Brain microvascular endothelial cell (primary cell): ENCODE measurements around the gene ZDHHC3.
A peak's percentile ranks its signal among the peaks of the same experiment; 100 is the strongest.

Experiments
- DNase-seq: peaks from one replicate; pipeline ENCODE4 v3.0.0-alpha.2; 2020
- H3K27ac ChIP-seq: fragments of 250-450 bp; sonication (Bioruptor Pico); 2 replicates; pipeline ENCODE4 v1.5.1; 2020; ENCODE audit warnings: mild to moderate bottlenecking, moderate library complexity
- H3K27me3 ChIP-seq: fragments of 250-450 bp; sonication (Bioruptor Pico); replicated peaks from 2 replicates; pipeline ENCODE4 v1.5.1; 2020; ENCODE audit warnings: mild to moderate bottlenecking
- H3K36me3 ChIP-seq: fragments of 250-450 bp; sonication (Bioruptor Pico); replicated peaks from 2 replicates; pipeline ENCODE4 v1.5.1; 2020; ENCODE audit warnings: mild to moderate bottlenecking
- H3K4me3 ChIP-seq: 2 replicates; pipeline ENCODE4 v1.5.1; 2011; ENCODE audit warnings: low read depth, mild to moderate bottlenecking, control low read depth, low read length, moderate library complexity
- in situ Hi-C: cut with HindIII; loops from 2 replicates; pipeline ENCODE4 v1.10.0; 2017; ENCODE audit warnings: low sequenced_read_pairs, low pct_ligation_motif_present
- TF ChIP-seq, protein P1 (sequence below): IDR thresholded peaks from 2 replicates; pipeline ENCODE4 v1.5.1; 2011; ENCODE audit warnings: low read depth, mild to moderate bottlenecking, moderate library complexity, low read length, control low read depth, inconsistent platforms; ENCODE audit errors: missing control alignments

ZDHHC3 gene

GRCh38 chr3:44981751-44982150, 5.8 kb upstream of the ZDHHC3 start:
- no peaks in the 10 kb centered on the region for H3K27me3 ChIP-seq
- no peak overlapping the region for H3K27ac ChIP-seq
- TF ChIP-seq, protein P1, sequence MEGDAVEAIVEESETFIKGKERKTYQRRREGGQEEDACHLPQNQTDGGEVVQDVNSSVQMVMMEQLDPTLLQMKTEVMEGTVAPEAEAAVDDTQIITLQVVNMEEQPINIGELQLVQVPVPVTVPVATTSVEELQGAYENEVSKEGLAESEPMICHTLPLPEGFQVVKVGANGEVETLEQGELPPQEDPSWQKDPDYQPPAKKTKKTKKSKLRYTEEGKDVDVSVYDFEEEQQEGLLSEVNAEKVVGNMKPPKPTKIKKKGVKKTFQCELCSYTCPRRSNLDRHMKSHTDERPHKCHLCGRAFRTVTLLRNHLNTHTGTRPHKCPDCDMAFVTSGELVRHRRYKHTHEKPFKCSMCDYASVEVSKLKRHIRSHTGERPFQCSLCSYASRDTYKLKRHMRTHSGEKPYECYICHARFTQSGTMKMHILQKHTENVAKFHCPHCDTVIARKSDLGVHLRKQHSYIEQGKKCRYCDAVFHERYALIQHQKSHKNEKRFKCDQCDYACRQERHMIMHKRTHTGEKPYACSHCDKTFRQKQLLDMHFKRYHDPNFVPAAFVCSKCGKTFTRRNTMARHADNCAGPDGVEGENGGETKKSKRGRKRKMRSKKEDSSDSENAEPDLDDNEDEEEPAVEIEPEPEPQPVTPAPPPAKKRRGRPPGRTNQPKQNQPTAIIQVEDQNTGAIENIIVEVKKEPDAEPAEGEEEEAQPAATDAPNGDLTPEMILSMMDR, result no peak
- DNase-seq, result no peak
- H3K4me3 ChIP-seq, result no peak overlapping the region
- no peaks in the 10 kb centered on the region for H3K36me3 ChIP-seq
- in situ Hi-C loops, result no loop called here

GRCh38 chr3:44981220-44981619, 5.2 kb upstream of the ZDHHC3 start:
- Histone ChIP-seq H3K4me3 (no peak overlapping the region), H3K27ac (no peak overlapping the region), H3K36me3 (no peaks in the 10 kb centered on the region), H3K27me3 (no peaks in the 10 kb centered on the region)
- in situ Hi-C loops, result no loop called here
- TF ChIP-seq, protein P1, result no peak
- peak; percentile 18 for DNase-seq

- Histone ChIP-seq H3K36me3 (peaks cover 2% of the 10 kb centered on the region), H3K4me3 (peak overlapping the region; percentile 92), H3K27me3 (no peaks in the 10 kb centered on the region), H3K27ac (no peak overlapping the region)
- DNase-seq, result no peak
- TF ChIP-seq, protein P1, result no peak
- in situ Hi-C loops, result no loop called here
Measured at GRCh38 chr3:44974416-44974815, 1.6 kb downstream of the ZDHHC3 start.

GRCh38 chr3:44970926-44971490, 5.0 kb downstream of the ZDHHC3 start:
- Histone ChIP-seq H3K27me3 (no peaks in the 10 kb centered on the region), H3K4me3 (no peak overlapping the region), H3K36me3 (peaks cover 2% of the 10 kb centered on the region), H3K27ac (no peak overlapping the region)
- DNase-seq, result no peak
- in situ Hi-C loops, result no loop called here
- TF ChIP-seq, protein P1, result no peak

DNA sequence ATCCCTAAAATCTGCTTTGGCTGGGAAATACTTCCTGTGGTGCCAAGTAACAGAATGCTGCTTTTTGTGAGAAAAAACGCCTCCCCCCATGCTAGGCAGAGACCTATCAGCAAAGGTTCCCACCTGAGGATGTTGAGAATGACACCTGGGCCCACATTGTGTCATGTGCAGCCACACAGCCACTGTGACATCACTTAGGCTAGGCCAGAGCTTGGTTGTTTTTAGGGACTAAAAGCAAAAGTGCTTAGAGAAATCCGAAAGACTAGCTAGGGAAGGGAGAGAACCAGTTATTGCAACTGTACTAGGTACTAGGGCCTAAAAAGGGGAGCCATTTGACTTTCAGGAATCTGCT, 6.2 kb downstream of the ZDHHC3 start:
- no peaks in the 10 kb centered on the region for H3K36me3 ChIP-seq
- TF ChIP-seq, protein P1, result no peak
- no peak overlapping the region for H3K27ac ChIP-seq
- no peak for DNase-seq
- H3K4me3 ChIP-seq, result no peak overlapping the region
- in situ Hi-C loops, result no loop called here
- no peaks in the 10 kb centered on the region for H3K27me3 ChIP-seq

DNA sequence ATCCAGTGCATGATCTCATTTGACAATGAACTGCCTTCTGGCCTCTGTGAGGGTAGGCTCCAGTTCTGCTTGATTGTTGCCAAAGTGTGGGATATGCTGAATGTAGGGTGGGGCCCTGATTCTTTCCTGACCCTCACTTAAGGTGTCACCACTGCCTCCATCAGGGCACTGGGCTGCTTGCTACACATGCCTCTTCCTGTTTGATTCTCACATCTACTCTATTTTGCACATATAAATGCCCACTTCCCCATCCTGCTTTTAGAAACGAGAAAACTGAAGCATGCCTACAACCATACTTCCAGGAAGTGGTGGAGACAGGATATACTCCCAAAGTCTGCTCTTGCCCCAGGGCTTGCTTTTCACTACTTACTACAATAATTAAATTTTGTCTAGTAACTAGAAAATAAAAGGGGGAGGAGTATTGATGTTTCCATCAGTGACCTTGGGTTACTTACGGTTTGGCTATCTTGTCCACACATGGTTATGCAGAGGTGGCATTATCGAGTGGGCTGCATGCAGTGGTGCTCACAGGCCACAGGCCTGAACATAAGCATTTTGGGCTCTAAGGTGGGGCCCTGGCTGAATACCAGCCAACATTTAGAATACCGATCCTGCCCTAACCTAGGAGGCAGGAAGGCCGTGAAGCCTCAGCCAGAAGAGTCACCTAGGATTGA, 6.7 kb downstream of the ZDHHC3 start:
- no peak for DNase-seq
- Histone ChIP-seq H3K27ac (no peak overlapping the region), H3K36me3 (no peaks in the 10 kb centered on the region), H3K27me3 (no peaks in the 10 kb centered on the region), H3K4me3 (no peak overlapping the region)
- TF ChIP-seq, protein P1, result no peak
- in situ Hi-C loops, result no loop called here
